ENCODE results near the gene EHBP1. TPM values are rescaled to one million over a fixed set of nuclear protein-coding genes. Genes with fewer than 3 reads are reported as not detected.

EHBP1 gene
- total and polyA plus RNA-seq, 4 experiments from 2014 or later, result 9.2 to 31.9 (median 21.0) TPM

- POLR2A ChIA-PET (ENCODE audit: partially characterized antibody), result no interaction called here
- Histone ChIP-seq H3K27ac (ENCODE audit: low read depth, low read length) (no peak overlapping the region), H3K9me3 (ENCODE audit: control insufficient read depth in 1 of 2, low read length in 2 of 2) (no peaks in the 10 kb centered on the region), H3K27me3 (ENCODE audit: insufficient read depth, low read length) (no peaks in the 10 kb centered on the region), H3K4me3 (ENCODE audit: low read length in 2 of 2) (no peak overlapping the region), H3K36me3 (ENCODE audit: insufficient read depth, low read length) (no peaks in the 10 kb centered on the region), H3K4me1 (ENCODE audit: insufficient read depth, low read length) (no peaks in the 10 kb centered on the region)
- intact Hi-C loops (cut with micrococcal nuclease), result no loop called here
- H3K27ac Mint-ChIP-seq, result no peak overlapping the region
- no peak overlapping the region for H3K4me3 Mint-ChIP-seq
- DNase-seq, result no peak
- CTCF ChIA-PET (ENCODE audit: partially characterized antibody), result interaction anchor here (1.3 kb wide), 1 partner anchor 101 kb away, joined by 3 read pairs; no protein-coding TSS in a partner anchor
- H3K4me1 Mint-ChIP-seq, result peaks cover 0 to 4% (median 3%) of the 10 kb centered on the region in 4 donors
- peaks cover 3 to 9% of the 10 kb centered on the region in 2 donors for H3K27me3 Mint-ChIP-seq
- H3K9me3 Mint-ChIP-seq, result no peaks in the 10 kb centered on the region
- H3K36me3 Mint-ChIP-seq, result no peaks in the 10 kb centered on the region
Observed at GRCh38 chr2:62662554-62662953, 43.0 kb upstream of the EHBP1 start.

- no peak overlapping the region for H3K27ac ChIP-seq (ENCODE audit: low read depth, low read length)
- Mint-ChIP-seq H3K9me3 (no peaks in the 10 kb centered on the region), H3K4me3 (no peak overlapping the region), H3K27me3 (peaks cover 3 to 9% of the 10 kb centered on the region in 2 donors), H3K36me3 (no peaks in the 10 kb centered on the region), H3K4me1 (peaks cover 0 to 4% (median 3%) of the 10 kb centered on the region in 4 donors), H3K27ac (no peak overlapping the region)
- no peaks in the 10 kb centered on the region for H3K27me3 ChIP-seq (ENCODE audit: insufficient read depth, low read length)
- no peak overlapping the region for H3K4me3 ChIP-seq (ENCODE audit: low read length in 2 of 2)
- no peaks in the 10 kb centered on the region for H3K9me3 ChIP-seq (ENCODE audit: control insufficient read depth in 1 of 2, low read length in 2 of 2)
- ChIA-PET CTCF (ENCODE audit: partially characterized antibody) (interaction anchor here (1.3 kb wide), 1 partner anchor 101 kb away, joined by 3 read pairs; no protein-coding TSS in a partner anchor), POLR2A (ENCODE audit: partially characterized antibody) (no interaction called here)
- DNase-seq, result no peak
- H3K36me3 ChIP-seq (ENCODE audit: insufficient read depth, low read length), result no peaks in the 10 kb centered on the region
- intact Hi-C loops (cut with micrococcal nuclease), result no loop called here
- no peaks in the 10 kb centered on the region for H3K4me1 ChIP-seq (ENCODE audit: insufficient read depth, low read length)
Observed at GRCh38 chr2:62663411-62663810, 42.1 kb upstream of the EHBP1 start.

GRCh38 chr2:62663920-62664795 lies 41.4 kb upstream of the EHBP1 start:
- Mint-ChIP-seq H3K36me3 (no peaks in the 10 kb centered on the region), H3K4me3 (no peak overlapping the region), H3K27me3 (peaks cover 3 to 9% of the 10 kb centered on the region in 2 donors), H3K4me1 (peaks cover 0 to 4% (median 3%) of the 10 kb centered on the region in 4 donors), H3K27ac (no peak overlapping the region), H3K9me3 (no peaks in the 10 kb centered on the region)
- no peaks in the 10 kb centered on the region for H3K36me3 ChIP-seq (ENCODE audit: insufficient read depth, low read length)
- intact Hi-C loops (cut with micrococcal nuclease), result no loop called here
- CTCF ChIA-PET (ENCODE audit: partially characterized antibody), result no interaction called here
- H3K4me3 ChIP-seq (ENCODE audit: low read length in 2 of 2), result no peak overlapping the region
- no peak overlapping the region for H3K27ac ChIP-seq (ENCODE audit: low read depth, low read length)
- H3K4me1 ChIP-seq (ENCODE audit: insufficient read depth, low read length), result no peaks in the 10 kb centered on the region
- no peak for DNase-seq
- no peaks in the 10 kb centered on the region for H3K27me3 ChIP-seq (ENCODE audit: insufficient read depth, low read length)
- POLR2A ChIA-PET (ENCODE audit: partially characterized antibody), result no interaction called here
- no peaks in the 10 kb centered on the region for H3K9me3 ChIP-seq (ENCODE audit: control insufficient read depth in 1 of 2, low read length in 2 of 2)

DNA sequence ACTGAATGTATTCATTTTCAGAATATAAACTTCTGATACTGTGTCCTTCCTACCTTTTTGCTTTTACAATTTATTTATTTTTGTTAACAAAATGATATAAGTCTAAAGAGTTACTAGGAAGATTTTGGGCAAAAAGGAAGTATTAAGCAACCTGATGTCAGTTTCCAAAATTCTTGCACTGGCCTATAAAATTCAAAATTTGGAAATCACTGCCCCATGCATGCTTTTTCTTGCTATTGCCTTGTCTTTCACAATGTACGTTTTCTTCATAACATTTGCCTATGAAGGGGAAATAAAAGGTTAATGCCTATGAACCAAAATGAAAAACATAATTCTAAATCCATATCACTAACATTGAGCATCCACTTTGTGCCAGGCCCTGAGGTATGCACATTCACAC lies 40.1 kb upstream of the EHBP1 start:
- Mint-ChIP-seq H3K4me3 (no peak overlapping the region), H3K9me3 (no peaks in the 10 kb centered on the region), H3K27me3 (peaks cover 3 to 9% of the 10 kb centered on the region in 2 donors), H3K36me3 (no peaks in the 10 kb centered on the region), H3K4me1 (peaks cover 0 to 2% (median 0%) of the 10 kb centered on the region in 4 donors), H3K27ac (no peak overlapping the region)
- POLR2A ChIA-PET (ENCODE audit: partially characterized antibody), result no interaction called here
- intact Hi-C loops (cut with micrococcal nuclease), result no loop called here
- Histone ChIP-seq H3K9me3 (ENCODE audit: control insufficient read depth in 1 of 2, low read length in 2 of 2) (no peaks in the 10 kb centered on the region), H3K27me3 (ENCODE audit: insufficient read depth, low read length) (no peaks in the 10 kb centered on the region), H3K4me3 (ENCODE audit: low read length in 2 of 2) (no peak overlapping the region), H3K36me3 (ENCODE audit: insufficient read depth, low read length) (no peaks in the 10 kb centered on the region), H3K27ac (ENCODE audit: low read depth, low read length) (no peak overlapping the region), H3K4me1 (ENCODE audit: insufficient read depth, low read length) (no peaks in the 10 kb centered on the region)
- CTCF ChIA-PET (ENCODE audit: partially characterized antibody), result no interaction called here
- DNase-seq, result no peak

DNA sequence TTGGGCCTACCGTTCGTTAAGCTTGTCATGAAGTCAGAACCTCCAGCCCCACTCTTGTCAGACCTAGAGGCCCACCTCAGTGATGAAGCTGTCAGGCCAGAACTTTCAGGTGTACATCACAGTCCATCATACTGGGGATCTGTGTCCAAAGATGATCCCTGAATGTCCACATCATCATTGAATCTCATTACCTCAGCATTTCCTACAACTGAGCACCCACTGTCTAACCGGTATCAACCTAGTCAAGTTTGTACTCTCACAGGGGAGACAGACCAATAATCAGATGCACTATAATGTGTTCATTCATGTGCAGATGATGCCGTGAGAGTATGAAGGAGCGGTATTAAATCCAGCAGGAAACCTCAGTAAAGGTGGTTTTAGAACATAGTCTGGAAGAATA lies 36.3 kb upstream of the EHBP1 start:
- no peak overlapping the region for H3K27ac ChIP-seq (ENCODE audit: low read depth, low read length)
- Mint-ChIP-seq H3K36me3 (no peaks in the 10 kb centered on the region), H3K27me3 (peaks cover 3% of the 10 kb centered on the region in 2 donors), H3K9me3 (no peaks in the 10 kb centered on the region), H3K4me3 (no peak overlapping the region), H3K27ac (no peak overlapping the region), H3K4me1 (no peaks in the 10 kb centered on the region)
- H3K4me3 ChIP-seq (ENCODE audit: low read length in 2 of 2), result no peak overlapping the region
- no peaks in the 10 kb centered on the region for H3K4me1 ChIP-seq (ENCODE audit: insufficient read depth, low read length)
- POLR2A ChIA-PET (ENCODE audit: partially characterized antibody), result no interaction called here
- intact Hi-C loops (cut with micrococcal nuclease), result no loop called here
- no peaks in the 10 kb centered on the region for H3K27me3 ChIP-seq (ENCODE audit: insufficient read depth, low read length)
- CTCF ChIA-PET (ENCODE audit: partially characterized antibody), result interaction anchor here (0.7 kb wide), 1 partner anchor 254 kb away, joined by 3 read pairs; no protein-coding TSS in a partner anchor
- no peak for DNase-seq
- no peaks in the 10 kb centered on the region for H3K36me3 ChIP-seq (ENCODE audit: insufficient read depth, low read length)
- H3K9me3 ChIP-seq (ENCODE audit: control insufficient read depth in 1 of 2, low read length in 2 of 2), result no peaks in the 10 kb centered on the region

DNA sequence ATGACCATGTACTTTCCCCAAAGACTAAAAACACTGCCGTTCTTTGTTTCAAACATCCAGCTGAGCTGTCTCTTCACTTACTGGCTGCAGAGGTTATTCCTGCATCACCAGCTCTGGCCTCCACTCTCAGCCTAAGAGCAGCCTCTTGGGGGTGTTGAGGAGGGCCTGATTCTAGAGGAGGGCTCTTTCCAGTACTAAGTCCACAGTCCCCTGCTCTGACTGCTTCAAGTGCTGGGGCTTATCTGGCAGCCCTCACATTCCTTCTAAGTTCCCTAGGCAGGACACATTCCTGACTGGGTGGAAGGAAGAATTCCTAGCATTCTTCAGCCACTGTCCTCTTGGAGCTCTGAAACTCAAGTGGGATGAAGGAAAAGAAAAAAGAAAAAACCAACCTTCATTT lies 32.9 kb upstream of the EHBP1 start:
- no peaks in the 10 kb centered on the region for H3K4me1 Mint-ChIP-seq
- no peaks in the 10 kb centered on the region for H3K27me3 ChIP-seq (ENCODE audit: insufficient read depth, low read length)
- no peaks in the 10 kb centered on the region for H3K36me3 ChIP-seq (ENCODE audit: insufficient read depth, low read length)
- no peak overlapping the region for H3K4me3 ChIP-seq (ENCODE audit: low read length in 2 of 2)
- no peaks in the 10 kb centered on the region for H3K27me3 Mint-ChIP-seq
- DNase-seq, result no peak
- no peaks in the 10 kb centered on the region for H3K4me1 ChIP-seq (ENCODE audit: insufficient read depth, low read length)
- no peaks in the 10 kb centered on the region for H3K9me3 Mint-ChIP-seq
- ChIA-PET CTCF (ENCODE audit: partially characterized antibody) (no interaction called here), POLR2A (ENCODE audit: partially characterized antibody) (no interaction called here)
- H3K36me3 Mint-ChIP-seq, result no peaks in the 10 kb centered on the region
- H3K9me3 ChIP-seq (ENCODE audit: control insufficient read depth in 1 of 2, low read length in 2 of 2), result no peaks in the 10 kb centered on the region
- no peak overlapping the region for H3K27ac Mint-ChIP-seq
- intact Hi-C loops (cut with micrococcal nuclease), result no loop called here
- H3K27ac ChIP-seq (ENCODE audit: low read depth, low read length), result no peak overlapping the region
- H3K4me3 Mint-ChIP-seq, result no peak overlapping the region

DNA sequence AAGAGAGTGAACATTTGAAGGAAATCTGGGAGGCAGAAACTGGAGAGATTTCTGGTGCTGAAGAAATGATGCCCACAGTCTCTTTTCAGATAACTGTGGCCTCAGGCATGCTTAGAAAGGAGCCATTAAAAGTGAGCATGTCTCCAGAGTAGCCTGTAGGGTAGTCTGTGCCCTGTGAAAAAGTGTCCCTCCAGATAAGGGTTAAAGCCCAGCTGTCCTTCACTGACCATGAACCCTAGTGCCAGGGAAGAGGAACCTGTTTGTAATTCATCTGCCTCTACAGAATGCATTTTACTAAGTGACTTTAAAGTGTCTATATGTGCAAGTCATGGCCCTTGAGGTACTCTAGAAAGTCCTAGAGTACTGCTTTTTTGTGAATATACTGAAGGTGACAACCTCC lies 30.5 kb upstream of the EHBP1 start:
- peaks cover 4% of the 10 kb centered on the region for H3K27me3 ChIP-seq (ENCODE audit: insufficient read depth, low read length)
- H3K36me3 ChIP-seq (ENCODE audit: insufficient read depth, low read length), result no peaks in the 10 kb centered on the region
- POLR2A ChIA-PET (ENCODE audit: partially characterized antibody), result no interaction called here
- Mint-ChIP-seq H3K4me3 (no peak overlapping the region), H3K36me3 (no peaks in the 10 kb centered on the region), H3K4me1 (no peaks in the 10 kb centered on the region), H3K27me3 (peaks cover 6% of the 10 kb centered on the region in 2 donors), H3K9me3 (no peaks in the 10 kb centered on the region), H3K27ac (no peak overlapping the region)
- CTCF ChIA-PET (ENCODE audit: partially characterized antibody), result interaction anchor here (1.2 kb wide), 1 partner anchor 10 kb away, joined by 3 read pairs; no protein-coding TSS in a partner anchor
- H3K4me1 ChIP-seq (ENCODE audit: insufficient read depth, low read length), result no peaks in the 10 kb centered on the region
- no peak for DNase-seq
- no peaks in the 10 kb centered on the region for H3K9me3 ChIP-seq (ENCODE audit: control insufficient read depth in 1 of 2, low read length in 2 of 2)
- intact Hi-C loops (cut with micrococcal nuclease), result no loop called here
- no peak overlapping the region for H3K4me3 ChIP-seq (ENCODE audit: low read length in 2 of 2)
- H3K27ac ChIP-seq (ENCODE audit: low read depth, low read length), result no peak overlapping the region
